Measurements from ENCODE around the gene SH3D21.

The SH3D21 gene

DNA sequence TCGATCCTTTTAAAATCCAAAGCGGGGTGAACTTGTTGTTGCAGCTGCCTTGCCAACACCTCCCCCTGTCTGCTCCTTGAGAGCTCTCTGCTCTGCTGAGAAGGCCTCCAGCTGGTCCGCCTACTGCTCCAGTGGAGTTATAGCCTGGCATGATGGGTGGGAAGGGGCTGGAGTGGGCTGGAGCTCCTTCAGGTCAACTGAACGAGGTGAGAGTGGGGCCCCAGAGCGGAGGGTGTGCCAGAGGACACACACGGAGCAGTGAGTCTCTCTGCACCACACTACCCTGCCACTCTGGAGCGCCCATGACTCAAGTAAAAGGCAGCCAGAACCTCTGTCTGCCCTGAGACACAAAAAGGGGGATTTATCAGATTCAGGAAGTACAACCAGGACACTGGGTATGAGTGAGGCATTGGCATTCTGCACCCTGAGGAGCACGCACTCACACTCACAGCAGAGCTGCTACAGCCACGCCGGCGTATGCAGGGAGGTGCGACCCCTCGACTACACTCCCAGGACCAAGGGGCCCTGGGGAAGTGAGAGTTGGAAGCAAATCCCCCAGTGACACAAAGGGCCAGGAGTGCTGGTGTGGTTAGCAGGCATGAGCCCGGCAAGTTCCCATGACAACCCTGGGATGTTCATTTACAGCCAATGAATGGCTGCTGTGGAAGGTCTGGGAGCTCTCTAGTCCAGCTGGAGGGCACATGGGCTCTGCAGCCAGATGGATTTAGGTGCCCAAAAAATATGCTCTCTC lies 45.2 kb downstream of the SH3D21 start:
- no peak overlapping the region for H3K4me3 ChIP-seq (ENCODE audit: control insufficient read depth, low read depth, low read length)
- no peak for DNase-seq (ENCODE audit: low read depth)
- no peak for TF ChIP-seq CTCF (IDR thresholded peaks at IDR 0.05; ENCODE audit: control insufficient read depth, insufficient read depth, low read depth, low read length, missing control alignments)

- no peak overlapping the region for H3K4me3 ChIP-seq (ENCODE audit: control insufficient read depth, low read depth, low read length)
- no peak for DNase-seq (ENCODE audit: low read depth)
- TF ChIP-seq CTCF (IDR thresholded peaks at IDR 0.05; ENCODE audit: control insufficient read depth, insufficient read depth, low read depth, low read length, missing control alignments): peak; percentile 28
Measured at GRCh38 chr1:36352125-36352909, 46.1 kb downstream of the SH3D21 start.

DNA sequence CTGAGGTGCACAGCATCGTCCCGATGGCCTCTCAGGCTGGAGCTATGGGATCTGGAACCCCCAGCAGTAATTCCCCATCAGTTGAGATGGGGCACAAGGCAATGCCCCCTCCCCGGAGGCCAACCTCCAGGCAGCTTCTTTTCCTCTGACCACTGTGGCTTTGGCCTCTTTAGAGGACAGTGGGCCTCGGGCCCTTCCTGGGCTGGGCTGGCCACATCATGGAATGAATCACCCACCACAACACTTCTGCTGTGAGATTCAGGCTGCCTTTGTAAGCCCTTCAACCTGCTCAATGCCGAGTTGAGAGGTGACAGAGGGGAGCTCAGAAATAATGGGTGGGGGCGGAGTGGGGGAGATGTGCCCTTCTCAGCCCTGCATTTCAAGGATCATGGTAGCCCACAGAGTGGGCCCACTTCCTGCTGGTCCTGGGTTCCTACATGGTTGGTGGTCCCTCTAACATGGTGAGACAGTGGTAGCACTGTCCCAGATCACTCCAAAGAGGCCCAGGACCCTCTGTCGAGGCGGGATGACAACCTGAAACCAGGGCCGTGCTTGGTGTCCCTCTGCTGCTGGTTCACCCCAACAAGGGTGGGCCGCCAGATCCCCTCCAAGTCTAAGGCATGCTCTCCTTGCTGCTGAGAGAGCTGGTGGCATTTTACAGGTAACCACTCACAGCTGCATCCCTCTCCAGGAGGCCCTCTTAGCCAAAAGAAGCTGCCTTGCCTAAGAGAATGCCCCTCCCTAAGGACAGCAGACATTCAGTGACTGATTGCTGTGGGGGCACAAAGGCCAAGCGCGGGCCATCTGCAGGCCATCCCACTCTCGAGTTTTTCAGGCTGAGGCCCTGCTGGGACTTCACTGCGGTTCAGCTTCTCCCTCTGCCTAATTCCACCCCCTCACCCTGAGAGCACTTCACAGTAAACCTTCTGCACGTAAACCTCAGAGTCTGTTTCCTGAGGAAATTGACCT lies 47.0 kb downstream of the SH3D21 start:
- DNase-seq (ENCODE audit: low read depth): no peak
- no peak for TF ChIP-seq CTCF (IDR thresholded peaks at IDR 0.05; ENCODE audit: control insufficient read depth, insufficient read depth, low read depth, low read length, missing control alignments)
- H3K4me3 ChIP-seq (ENCODE audit: control insufficient read depth, low read depth, low read length): no peak overlapping the region

- DNase-seq (ENCODE audit: low read depth): no peak
- H3K4me3 ChIP-seq (ENCODE audit: control insufficient read depth, low read depth, low read length): no peak overlapping the region
- no peak for TF ChIP-seq CTCF (IDR thresholded peaks at IDR 0.05; ENCODE audit: control insufficient read depth, insufficient read depth, low read depth, low read length, missing control alignments)
Measured at GRCh38 chr1:36354486-36354885, 48.3 kb downstream of the SH3D21 start.

DNA sequence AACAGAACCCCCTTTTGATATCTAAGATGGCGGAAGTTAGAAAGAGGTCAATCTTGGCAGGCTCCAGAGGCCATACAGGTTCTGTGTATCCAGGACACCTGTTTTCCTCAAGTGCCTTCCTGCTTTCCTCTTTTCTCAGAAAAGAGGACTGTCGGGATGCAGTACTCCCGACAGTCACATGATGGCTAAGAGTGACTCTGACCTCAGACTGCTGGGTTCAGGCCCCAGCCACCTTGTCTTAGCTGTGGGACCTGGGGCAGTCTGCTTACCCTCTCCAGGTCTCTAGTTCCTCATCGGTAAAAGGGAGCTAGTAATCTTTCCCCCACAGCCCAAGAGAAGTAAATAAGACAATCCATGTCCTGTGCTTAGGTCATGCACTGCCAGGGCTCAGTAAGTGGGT lies 49.6 kb downstream of the SH3D21 start:
- no peak for TF ChIP-seq CTCF (IDR thresholded peaks at IDR 0.05; ENCODE audit: control insufficient read depth, insufficient read depth, low read depth, low read length, missing control alignments)
- DNase-seq (ENCODE audit: low read depth): no peak
- H3K4me3 ChIP-seq (ENCODE audit: control insufficient read depth, low read depth, low read length): no peak overlapping the region

GRCh38 chr1:36358514-36359084 lies 52.4 kb downstream of the SH3D21 start:
- no peak for DNase-seq (ENCODE audit: low read depth)
- TF ChIP-seq CTCF (IDR thresholded peaks at IDR 0.05; ENCODE audit: control insufficient read depth, insufficient read depth, low read depth, low read length, missing control alignments): no peak
- no peak overlapping the region for H3K4me3 ChIP-seq (ENCODE audit: control insufficient read depth, low read depth, low read length)

All from AG09309 (cell line).